Measurements from ENCODE around the gene CPLX3. TPM values are rescaled to one million over a fixed set of nuclear protein-coding genes. Genes with fewer than 3 reads are reported as not detected.
"Not testable (repeated sequence)": the region's sequence is repeated elsewhere in the genome, so short reads cannot be mapped to it uniquely, and the experiment has no call there.

Gene CPLX3
- total and polyA plus RNA-seq, 2 experiments from 2014 or later: not detected

DNA sequence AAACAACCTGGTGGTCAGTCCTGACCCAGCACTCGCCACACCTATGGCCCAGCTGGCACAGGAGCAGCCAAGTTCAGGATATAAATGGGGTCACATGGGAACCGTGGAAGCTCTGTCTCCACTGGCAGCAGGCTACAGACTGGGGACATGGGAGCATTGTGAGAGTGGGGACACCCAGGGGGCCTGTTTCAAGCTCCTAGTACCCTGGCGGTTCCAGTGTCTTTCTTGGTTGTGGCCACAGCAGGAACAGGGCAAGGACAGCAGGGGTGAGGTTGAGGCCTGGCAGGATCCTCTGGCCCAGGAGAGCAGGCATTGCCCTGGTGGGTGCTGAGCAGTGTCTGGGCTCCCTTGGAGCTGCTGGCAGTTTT lies 42.6 kb upstream of the CPLX3 start:
- no peaks in the 10 kb centered on the region for H3K27me3 ChIP-seq
- no peaks in the 10 kb centered on the region for H3K9me2 ChIP-seq (replicated peaks; ENCODE audit: insufficient read depth)
- no peaks in the 10 kb centered on the region for H3K9me3 ChIP-seq (ENCODE audit: low read depth)
- H2AFZ ChIP-seq: no peak overlapping the region
- H4K20me1 ChIP-seq (ENCODE audit: insufficient read depth, poor library complexity, severe bottlenecking): peaks cover 58% of the 10 kb centered on the region
- TF ChIP-seq, protein P1, sequence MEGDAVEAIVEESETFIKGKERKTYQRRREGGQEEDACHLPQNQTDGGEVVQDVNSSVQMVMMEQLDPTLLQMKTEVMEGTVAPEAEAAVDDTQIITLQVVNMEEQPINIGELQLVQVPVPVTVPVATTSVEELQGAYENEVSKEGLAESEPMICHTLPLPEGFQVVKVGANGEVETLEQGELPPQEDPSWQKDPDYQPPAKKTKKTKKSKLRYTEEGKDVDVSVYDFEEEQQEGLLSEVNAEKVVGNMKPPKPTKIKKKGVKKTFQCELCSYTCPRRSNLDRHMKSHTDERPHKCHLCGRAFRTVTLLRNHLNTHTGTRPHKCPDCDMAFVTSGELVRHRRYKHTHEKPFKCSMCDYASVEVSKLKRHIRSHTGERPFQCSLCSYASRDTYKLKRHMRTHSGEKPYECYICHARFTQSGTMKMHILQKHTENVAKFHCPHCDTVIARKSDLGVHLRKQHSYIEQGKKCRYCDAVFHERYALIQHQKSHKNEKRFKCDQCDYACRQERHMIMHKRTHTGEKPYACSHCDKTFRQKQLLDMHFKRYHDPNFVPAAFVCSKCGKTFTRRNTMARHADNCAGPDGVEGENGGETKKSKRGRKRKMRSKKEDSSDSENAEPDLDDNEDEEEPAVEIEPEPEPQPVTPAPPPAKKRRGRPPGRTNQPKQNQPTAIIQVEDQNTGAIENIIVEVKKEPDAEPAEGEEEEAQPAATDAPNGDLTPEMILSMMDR (IDR thresholded peaks at IDR 0.05; ENCODE audit: poor library complexity): no peak
- TF ChIP-seq EZH2phosphoT487 (IDR thresholded peaks at IDR 0.05; ENCODE audit: low read depth, severe bottlenecking, unreplicated experiment) (no peak), EZH2 (IDR thresholded peaks at IDR 0.05; ENCODE audit: borderline replicate concordance) (no peak)
- H3K4me1 ChIP-seq (ENCODE audit: insufficient read depth): peaks cover 55% of the 10 kb centered on the region
- 77% methylated on average over 3 of the region's 3 CpGs for WGBS (ENCODE audit: low lambda C conversion rate, missing lambda C conversion rate)
- H3K79me2 ChIP-seq: peaks cover 71% of the 10 kb centered on the region
- H3K27ac ChIP-seq: peak overlapping the region; percentile 12
- H3K4me2 ChIP-seq: peak overlapping the region; percentile 98
- H3K36me3 ChIP-seq (replicated peaks; ENCODE audit: insufficient read depth, low read depth): no peaks in the 10 kb centered on the region
- H3K4me3 ChIP-seq: peak overlapping the region; percentile 99
- no peak for DNase-seq (ENCODE audit: low spot score)

DNA sequence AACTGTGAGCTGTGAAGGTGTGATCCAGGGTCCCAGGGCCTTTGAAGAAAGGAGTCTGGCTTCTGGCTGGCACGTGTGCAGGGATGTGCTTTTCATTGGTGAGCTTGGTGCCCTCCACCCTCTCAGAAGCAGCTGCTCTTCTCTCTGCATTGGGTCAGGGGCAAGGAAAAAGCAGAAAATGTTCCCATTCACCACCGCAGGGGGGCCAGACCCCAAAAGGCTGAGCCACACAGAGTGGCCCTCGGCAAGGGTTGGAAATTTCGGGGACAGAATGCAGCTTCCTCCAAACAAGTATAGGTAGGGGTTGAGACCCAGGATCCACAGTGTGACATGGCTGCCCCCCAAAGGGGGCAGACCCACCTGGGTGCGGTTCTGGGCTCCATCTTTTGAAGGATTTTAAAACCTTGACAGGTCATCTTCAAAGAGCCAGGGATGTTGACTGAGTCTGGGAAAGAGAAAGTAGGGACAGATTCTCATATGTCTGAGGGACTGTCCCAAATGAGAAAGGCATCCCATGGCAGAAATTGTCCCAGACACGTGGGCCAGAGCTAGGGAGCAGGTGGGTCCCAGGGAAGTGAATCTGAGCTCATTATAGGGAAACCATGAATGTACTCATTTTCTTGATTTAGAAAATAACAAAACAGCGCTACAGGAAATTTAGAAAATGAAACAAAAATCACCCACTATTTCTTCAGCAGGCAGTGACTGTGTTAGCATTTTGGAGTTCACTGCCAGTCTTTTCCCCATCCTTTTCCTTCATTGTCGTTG lies 41.8 kb upstream of the CPLX3 start:
- no peak for DNase-seq (ENCODE audit: low spot score)
- no peak overlapping the region for H3K27ac ChIP-seq
- H3K27me3 ChIP-seq: no peaks in the 10 kb centered on the region
- no peaks in the 10 kb centered on the region for H3K9me2 ChIP-seq (replicated peaks; ENCODE audit: insufficient read depth)
- H4K20me1 ChIP-seq (ENCODE audit: insufficient read depth, poor library complexity, severe bottlenecking): peaks cover 65% of the 10 kb centered on the region
- H3K9me3 ChIP-seq (ENCODE audit: low read depth): no peaks in the 10 kb centered on the region
- TF ChIP-seq, protein P1 (IDR thresholded peaks at IDR 0.05; ENCODE audit: poor library complexity): no peak
- no peak for TF ChIP-seq EZH2 (IDR thresholded peaks at IDR 0.05; ENCODE audit: borderline replicate concordance)
- no peak for TF ChIP-seq EZH2phosphoT487 (IDR thresholded peaks at IDR 0.05; ENCODE audit: low read depth, severe bottlenecking, unreplicated experiment)
- peaks cover 78% of the 10 kb centered on the region for H3K79me2 ChIP-seq
- WGBS (ENCODE audit: low lambda C conversion rate, missing lambda C conversion rate): 89% methylated on average over 8 of the region's 8 CpGs
- no peak overlapping the region for H2AFZ ChIP-seq
- H3K4me2 ChIP-seq: peak overlapping the region; percentile 98
- H3K4me3 ChIP-seq: no peak overlapping the region
- H3K4me1 ChIP-seq (ENCODE audit: insufficient read depth): peaks cover 54% of the 10 kb centered on the region
- H3K36me3 ChIP-seq (replicated peaks; ENCODE audit: insufficient read depth, low read depth): no peaks in the 10 kb centered on the region

DNA sequence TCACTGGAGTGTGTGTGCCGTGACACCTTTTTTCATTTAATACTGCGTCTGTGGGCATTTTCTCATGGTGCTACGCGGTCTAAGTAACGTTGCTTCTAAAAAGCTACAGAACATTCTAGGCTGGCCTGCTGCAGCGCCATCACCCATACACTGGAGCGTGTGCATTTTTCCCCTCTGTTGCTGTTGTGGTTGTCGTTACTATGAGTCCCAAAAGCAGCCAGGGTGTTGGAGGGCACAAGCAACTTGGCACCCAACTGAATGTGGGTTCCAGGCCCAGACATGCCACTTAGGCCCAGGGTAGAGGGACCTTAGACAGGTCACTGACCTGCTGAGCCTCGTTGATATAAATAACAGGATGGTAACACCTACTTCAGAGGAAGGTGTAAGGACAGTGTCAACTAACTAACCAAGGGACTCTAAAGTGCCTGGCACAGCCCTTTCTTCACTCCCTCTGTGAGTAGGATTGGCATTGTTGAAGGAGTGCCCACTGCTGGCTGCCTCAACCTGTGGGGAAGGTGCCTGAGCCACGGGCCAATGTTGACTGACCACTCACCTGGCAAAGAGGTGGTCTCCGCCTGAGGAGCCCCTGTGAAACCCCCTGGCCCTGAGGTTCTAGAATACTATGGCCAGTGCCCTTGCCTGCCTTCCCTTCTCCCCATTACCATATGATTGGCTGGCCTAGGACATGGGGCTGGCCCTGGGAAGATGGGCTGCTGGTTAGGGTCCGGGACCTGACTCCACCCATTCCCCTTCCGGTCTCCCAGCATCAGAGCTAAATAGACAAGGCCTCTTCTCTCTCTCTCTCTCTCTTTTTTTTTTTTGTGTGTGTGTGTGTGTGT lies 41.0 kb upstream of the CPLX3 start:
- Histone ChIP-seq H3K27me3 (no peaks in the 10 kb centered on the region), H4K20me1 (ENCODE audit: insufficient read depth, poor library complexity, severe bottlenecking) (peaks cover 70% of the 10 kb centered on the region), H3K36me3 (replicated peaks; ENCODE audit: insufficient read depth, low read depth) (no peaks in the 10 kb centered on the region), H3K9me3 (ENCODE audit: low read depth) (no peaks in the 10 kb centered on the region), H3K9me2 (replicated peaks; ENCODE audit: insufficient read depth) (no peaks in the 10 kb centered on the region), H3K4me3 (no peak overlapping the region), H3K4me1 (ENCODE audit: insufficient read depth) (peaks cover 56% of the 10 kb centered on the region), H2AFZ (no peak overlapping the region), H3K79me2 (peaks cover 86% of the 10 kb centered on the region), H3K27ac (no peak overlapping the region), H3K4me2 (no peak overlapping the region)
- no peak for DNase-seq (ENCODE audit: low spot score)
- 93% methylated on average over 13 of the region's 13 CpGs for WGBS (ENCODE audit: low lambda C conversion rate, missing lambda C conversion rate)
- no peak for TF ChIP-seq EZH2phosphoT487 (IDR thresholded peaks at IDR 0.05; ENCODE audit: low read depth, severe bottlenecking, unreplicated experiment)
- no peak for TF ChIP-seq EZH2 (IDR thresholded peaks at IDR 0.05; ENCODE audit: borderline replicate concordance)
- TF ChIP-seq, protein P1 (IDR thresholded peaks at IDR 0.05; ENCODE audit: poor library complexity): no peak

DNA sequence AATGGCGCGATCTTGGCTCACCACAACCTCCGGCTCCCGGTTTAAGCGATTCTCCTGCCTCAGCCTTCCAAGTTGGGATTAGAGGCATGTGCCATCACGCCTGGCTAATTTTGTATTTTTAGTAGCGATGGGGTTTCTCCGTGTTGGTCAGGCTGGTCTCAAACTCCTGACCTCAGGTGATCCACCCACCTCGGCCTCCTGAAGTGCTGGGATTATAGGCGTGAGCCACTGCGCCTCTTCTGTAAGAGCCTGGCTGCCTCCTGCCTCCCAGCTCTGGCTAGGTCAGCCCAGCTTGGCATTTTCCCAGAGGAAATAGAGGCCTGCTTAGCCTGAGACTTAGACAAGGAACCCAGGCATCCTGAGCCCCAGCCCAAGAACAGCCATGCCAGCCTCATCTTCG lies 40.3 kb upstream of the CPLX3 start:
- not testable (repeated sequence) for H3K9me3 ChIP-seq (ENCODE audit: low read depth); H3K27ac ChIP-seq; H3K9me2 ChIP-seq (replicated peaks; ENCODE audit: insufficient read depth); H3K4me2 ChIP-seq; DNase-seq (ENCODE audit: low spot score); H3K36me3 ChIP-seq (replicated peaks; ENCODE audit: insufficient read depth, low read depth); H3K4me3 ChIP-seq; H3K27me3 ChIP-seq; H2AFZ ChIP-seq
- H3K79me2 ChIP-seq: peaks cover 93% of the 10 kb centered on the region
- H3K4me1 ChIP-seq (ENCODE audit: insufficient read depth): peaks cover 52% of the 10 kb centered on the region
- WGBS (ENCODE audit: low lambda C conversion rate, missing lambda C conversion rate): 95% methylated on average over 12 of the region's 12 CpGs
- H4K20me1 ChIP-seq (ENCODE audit: insufficient read depth, poor library complexity, severe bottlenecking): peaks cover 74% of the 10 kb centered on the region
